Stimulated activated CD4-positive, alpha-beta T cell treated with anti-CD3 and anti-CD28 coated beads, Interleukin-4, amount 100 ng/mL, for 48 hours (primary cell): Measurements from ENCODE around the gene COL16A1.

ENCODE experiments used
- DNase-seq, 2 donors: peaks; one replicate each; pipeline ENCODE4 v3.0.0-alpha.2; 2020; ENCODE audit warnings: low read depth in 2 of 2

COL16A1 gene

DNA sequence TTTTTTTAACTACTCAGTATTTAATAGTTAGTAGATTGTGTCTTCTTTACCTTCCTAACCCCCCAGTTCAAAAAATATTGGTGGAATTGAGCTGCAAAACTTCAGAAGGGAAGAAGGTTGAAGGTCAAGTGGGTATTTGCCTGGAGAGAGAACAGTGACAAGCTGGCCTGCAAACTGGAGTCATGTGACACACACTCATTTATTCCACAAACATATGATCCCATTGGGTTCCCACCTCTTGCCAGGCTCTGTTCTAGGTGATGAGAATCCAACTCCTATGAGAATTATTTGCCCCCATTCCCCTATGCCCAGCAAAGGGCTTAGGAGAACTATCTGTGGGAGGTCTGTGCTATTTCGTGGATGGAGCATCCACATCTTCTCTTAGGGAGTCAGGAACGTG lies 55.6 kb downstream of the COL16A1 start:
- DNase-seq: no peak

DNA sequence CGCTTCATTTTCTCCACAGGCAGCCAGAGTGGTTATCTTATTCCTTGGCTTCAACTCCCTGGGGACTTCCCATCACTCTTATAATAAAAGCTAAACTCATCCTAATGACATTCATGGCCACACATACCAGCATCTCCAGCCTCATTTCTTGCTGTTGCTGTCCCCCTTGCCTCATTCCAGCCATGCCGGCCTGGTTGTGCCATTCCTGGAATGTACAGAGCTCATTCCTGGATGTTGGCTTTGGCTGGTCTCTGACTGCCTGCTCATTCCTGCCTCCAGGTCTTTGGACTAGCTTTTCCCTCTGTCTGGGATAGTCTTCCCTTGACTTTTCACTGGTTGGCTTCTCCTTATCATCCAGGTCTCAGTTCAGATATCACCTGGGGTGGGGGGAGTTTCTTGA lies 56.7 kb downstream of the COL16A1 start:
- DNase-seq: no peak

DNA sequence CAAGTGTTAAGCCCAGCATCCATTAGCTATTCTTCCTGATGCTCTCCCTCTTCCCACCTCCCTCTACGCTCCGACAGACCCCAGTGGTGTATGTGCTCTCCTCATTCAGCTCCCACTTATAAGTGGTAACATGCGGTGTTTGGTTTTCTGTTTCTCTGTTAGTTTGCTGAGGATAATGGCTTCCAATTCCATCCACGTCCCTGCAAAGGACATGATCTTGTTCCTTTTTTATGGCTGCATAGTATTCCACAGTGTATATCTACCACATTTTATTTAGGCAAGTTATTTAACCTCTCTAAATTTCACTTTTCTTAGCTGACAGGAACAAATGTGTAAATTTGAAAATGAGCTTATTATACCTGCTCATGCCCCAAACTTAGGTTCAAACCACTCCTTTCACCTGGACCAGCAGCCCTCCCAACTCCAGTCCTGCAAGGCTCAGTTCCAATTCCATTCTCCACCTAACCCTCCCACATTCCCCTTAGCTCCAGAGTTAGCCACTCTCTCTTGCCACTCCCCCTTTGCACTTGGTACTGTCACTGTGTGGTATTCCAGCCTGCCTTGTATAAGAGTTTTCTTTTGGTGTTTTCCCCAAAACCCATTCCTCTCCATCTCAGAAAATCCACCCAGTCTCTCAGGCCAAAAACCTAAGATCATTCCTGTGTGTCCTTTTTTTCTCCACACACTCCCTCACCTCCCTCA lies 57.4 kb downstream of the COL16A1 start:
- no peak for DNase-seq

DNA sequence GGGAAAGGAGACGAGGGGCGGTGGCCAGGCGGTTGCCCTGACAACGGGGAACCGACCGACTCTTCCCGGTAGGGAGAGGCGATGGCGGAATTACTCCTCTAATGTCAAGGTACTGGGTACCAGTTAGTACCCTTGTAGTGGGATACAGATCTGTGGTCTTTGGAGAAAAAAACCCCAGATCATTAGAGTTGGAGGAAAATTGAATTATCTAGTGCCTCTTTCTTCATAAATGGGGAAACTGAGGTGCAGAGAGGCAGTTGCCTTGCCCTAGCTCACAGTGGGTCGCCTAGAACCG lies 58.6 kb downstream of the COL16A1 start:
- DNase-seq: no peak

DNA sequence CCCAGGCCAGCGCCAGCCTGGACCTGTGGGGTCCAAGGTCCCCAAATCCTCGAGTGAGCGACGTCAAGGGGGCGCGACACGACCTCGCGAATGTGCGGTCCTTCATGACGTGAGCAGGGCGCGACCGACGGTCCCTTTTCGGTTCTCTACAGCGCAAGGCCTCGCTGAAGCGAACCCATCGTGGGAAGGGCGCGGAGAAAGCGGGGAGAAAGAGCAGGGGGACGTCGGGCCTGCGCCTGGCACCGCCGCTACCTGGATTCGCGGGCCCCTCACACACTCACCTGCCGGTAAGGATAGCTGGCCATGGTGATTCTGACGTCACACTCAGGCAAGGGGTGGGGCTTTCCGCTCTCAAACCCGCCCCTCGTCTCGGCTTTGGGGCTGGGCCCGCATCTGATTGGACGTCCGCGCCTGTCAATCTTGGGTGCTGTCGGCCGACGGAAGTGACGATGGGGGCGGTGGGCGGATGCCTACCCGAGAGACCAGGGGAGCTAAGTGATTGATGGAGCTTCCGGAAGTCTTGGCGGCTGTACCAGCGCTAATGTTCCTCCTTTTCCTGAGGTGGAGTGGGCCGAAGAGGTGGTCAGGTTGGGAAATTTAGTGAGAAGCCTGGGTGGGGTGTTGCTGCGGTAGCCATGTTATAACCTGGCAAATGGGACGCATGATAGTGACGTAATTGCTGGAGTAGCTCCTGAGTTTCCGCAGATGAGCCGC lies 59.1 kb downstream of the COL16A1 start, which contains the start of gene PEF1:
TSS of gene PEF1 (minus strand) at position 317 of the 714 bp plus-strand sequence. CDS start at position 305, 12 bp downstream.
- peak; percentile 99 for DNase-seq

DNA sequence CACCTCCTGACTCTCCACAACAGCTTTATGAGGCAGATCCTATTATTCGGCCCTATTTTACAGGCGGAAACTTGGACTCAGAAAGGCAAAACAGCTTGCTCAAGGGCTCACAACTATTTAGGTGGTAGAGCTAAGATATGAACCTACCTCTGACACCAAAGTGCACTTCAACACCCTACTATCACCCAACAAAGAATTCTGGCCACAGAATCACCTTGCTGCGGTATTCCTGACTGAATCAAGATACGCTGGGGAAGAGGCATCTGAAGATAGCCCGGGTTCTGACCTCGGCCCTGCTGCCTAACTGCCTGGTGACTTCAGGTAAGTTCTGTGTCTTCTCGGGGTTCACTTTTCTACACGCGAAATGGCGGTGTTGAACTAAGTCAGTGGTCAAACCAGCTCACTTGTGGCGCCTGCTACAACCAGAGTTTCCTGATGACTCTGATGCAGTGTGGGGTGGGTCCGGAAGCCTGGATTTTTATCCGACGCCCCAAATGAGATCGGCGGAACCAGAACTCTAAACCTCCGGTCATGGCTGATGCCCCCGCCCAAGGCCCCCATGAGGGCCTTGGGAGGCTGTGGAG lies 59.7 kb downstream of the COL16A1 start:
- DNase-seq: no peak

DNA sequence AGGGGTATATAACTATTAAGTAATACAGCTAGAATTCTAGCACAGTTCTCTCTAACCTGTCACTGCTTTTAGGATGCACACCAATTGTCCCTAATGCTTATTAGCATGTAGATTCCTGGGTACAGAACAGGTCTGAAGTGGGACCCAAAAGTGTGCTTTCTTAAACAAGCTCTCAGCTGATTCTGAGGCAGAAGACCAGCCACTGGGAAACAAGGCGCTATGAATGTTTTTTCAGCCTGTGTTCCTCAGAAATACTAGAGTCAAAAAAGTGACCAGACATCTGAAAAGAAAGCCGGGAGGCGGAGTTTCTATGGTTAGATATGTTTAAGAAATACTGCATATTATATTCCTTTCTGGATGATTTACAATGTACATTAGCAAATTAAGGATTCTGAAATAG lies 60.9 kb downstream of the COL16A1 start:
- no peak for DNase-seq

DNA sequence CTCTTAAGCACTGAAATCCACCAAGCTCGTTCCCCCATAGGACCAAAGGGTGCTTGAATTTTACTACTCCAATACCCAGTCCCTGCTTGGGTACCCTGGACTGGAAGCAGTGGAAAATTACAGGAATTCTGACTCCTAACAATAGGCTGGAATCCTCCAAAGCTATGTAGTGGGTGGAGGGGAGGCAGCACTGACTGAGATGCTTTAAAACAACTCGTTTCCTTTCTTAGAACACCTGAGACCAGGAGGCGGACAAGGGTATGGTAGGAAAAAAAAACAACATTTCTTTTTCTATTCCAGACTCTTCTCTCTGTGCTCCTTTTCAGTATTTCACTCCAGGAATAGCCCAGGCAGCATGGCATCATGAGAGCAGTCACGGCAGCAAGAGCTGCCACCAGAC lies 61.5 kb downstream of the COL16A1 start:
- DNase-seq: no peak

DNA sequence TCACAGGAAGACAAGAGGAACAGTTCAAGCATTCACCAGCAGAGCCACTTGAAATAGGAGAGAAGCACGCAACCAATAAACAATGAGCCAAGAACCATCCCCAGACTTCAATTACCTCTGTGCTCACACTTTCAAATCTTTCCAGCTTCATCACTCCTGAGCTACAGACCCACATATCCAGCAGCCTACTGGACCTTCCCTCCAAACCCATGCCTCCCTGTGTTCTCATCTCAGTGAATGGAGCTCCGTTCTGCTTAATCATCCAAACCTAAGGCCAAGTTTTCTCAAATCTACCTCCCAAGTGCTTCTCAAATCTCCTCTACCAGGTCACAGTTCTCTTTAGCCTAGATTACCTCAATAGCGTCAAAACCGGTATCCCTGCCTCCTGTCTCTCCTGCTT lies 62.9 kb downstream of the COL16A1 start:
- no peak for DNase-seq

DNA sequence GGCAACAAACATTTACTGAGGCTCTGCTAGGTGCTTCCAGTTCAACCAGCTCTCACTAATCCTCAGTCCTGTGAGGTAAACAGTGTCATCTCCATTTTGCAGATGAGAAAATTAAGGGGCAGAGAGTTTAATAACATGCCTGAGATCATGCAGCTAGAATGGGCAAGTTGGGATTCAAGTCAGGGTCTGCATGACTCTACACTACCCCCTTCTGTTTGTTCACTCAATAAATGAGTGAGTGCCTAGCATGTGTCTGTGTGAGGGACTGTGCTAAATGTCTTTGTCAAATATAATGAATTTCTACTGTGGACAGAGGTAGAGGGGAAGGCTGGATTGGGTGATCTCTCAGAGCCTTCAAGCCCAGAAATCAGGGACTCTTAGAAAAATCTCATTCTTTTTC lies 63.6 kb downstream of the COL16A1 start:
- DNase-seq: no peak

DNA sequence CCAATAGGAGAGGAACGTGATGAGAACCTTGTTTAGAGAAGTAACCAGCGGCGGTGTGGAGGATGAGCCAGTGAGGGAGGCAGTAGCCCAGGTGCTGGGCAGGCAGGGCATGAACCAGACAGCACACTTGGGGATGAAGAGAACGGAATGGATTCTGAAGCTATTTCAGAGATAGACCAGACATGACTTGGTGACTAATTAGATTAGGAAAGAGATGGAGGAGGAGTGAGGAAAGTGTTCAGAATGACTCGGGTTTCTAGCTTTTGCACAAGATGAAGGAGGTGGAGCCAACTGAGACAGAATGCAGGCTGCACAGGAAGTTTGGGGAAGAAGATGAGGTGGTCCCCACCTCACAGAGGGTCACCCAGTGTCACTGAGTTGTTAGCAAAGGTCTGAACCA lies 64.3 kb downstream of the COL16A1 start:
- no peak for DNase-seq

DNA sequence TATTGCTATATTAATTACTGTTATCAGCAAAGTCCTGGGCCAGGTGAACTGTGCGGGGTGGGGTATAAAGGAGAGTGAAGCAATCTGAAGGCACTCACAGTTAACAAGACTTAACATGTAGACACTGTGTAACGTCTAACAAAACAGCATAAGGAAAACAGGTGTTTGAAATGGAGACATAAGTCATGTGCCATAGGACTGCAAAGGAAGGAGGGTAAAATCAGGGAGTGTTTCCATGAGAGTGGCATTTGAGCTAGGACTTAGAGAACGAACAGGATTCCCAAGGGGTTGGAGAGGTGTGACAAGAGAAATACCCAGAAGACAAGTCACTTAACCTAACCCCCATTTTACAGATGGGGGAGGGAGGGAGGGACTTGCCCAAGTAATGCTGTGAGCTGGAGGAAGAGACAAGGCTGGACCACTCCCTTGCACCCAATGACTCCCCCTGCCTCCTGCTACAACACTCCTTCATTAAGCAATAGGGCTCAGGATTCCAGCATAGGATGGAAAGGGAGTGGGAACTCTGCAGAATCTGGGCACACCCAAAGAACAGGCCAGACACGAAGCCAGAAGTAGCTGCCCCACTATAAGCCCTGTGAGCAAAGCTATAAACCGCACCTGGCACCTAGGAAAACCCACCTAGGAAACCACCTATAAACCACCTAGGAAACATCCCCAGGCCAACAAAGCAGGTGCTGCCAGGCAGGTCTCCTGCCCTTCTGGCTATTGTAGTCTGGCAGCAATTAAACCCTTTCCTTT lies 65.7 kb downstream of the COL16A1 start:
- DNase-seq: no peak

DNA sequence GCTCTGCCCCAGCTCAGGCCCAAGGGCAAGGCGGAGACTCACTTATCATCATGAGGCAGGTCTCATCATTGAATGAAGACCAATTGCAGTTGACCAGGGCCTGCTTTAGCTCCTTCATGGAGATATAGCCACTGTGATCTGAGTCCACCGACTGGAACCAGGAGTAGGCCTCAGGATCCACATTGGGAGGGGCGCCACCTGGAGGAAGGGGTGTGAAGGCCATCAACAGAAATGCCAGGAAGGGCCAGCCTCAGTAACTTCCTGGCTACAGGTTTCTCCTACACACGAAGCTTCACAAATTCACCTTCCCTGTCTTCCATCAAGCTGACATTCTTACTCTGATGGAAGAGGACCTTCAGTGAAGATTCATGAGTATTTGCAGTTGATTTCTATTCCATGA lies 70.7 kb downstream of the COL16A1 start:
- DNase-seq: peak in 1 of 2 donors; percentile 34

DNA sequence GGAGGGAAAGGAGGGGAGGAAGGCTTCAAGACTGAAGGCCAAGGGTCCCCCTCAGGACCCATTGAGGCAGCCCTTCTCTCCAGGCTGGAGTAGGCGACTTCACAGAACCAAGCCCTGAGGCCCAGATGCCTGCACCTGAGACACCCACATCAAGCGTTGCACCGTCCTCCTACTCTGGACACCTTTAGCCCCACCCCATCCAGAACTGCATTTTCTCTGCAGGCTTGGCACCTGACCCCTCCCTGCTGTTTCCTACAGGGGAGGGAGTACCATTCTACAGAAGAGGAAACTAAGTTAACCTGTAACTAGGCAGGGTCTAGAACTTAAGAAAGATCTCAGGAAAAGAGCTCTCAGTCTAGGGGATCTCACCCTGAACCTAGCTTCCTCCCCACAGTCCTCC lies 71.2 kb downstream of the COL16A1 start:
- no peak for DNase-seq

DNA sequence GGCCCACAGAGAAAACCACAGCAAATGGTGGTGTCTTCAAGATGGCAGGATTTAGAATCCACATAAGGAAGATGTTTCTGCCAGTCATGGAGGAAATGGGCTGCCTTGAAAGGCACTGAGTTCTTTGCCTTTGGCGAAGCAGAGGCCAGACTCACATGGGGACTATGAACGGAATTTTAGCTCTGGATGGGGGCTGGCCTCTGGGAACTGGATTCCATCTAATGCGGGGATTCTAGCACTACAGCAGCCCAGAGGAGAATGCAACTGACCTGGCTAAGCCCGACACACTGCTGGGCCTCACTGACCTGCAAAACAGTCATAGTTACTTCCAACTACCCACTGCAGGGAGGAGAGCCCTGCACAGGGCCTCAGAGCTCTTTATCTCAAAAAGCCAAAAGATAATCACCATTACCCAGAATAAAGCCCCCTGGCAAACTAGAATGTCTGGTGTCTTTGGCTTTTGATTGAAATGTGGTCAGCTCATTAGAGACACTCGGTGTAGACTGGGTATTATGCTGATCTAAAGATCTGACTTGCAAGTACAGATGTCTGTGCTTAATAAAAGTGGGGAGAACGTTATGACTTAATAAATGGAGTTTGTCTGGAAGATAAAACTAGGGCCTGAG lies 74.8 kb downstream of the COL16A1 start:
- no peak for DNase-seq

DNA sequence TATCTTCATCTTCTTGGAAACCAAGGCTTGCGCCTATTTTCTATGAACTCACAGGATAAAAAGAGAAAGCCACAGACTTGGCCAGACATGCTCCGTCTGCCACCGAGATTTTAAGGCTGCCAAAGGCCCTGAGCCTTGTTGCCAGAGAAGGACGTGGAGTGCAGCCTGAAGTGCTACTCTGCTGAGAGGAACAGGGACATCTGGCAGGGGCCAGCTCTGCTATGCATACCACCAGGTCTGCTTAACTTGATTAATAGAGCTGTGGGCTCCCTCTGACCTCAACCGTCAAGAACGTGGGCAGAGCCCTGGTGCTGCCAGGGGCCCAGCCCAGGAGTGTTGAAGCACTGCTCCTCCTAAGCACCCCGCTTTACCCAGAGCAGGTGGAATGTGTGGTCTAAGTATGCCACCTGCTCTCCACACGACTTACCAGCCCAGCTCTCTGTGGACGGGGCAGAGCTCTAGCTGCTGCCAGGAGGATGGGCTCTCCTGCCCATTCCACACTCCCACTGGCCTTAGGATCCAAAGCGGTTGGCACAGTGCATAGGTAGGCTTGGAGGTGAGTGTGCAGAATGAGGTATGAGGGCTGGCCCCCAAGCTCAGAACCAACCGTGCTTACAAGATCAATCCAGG lies 75.8 kb downstream of the COL16A1 start:
- no peak for DNase-seq

DNA sequence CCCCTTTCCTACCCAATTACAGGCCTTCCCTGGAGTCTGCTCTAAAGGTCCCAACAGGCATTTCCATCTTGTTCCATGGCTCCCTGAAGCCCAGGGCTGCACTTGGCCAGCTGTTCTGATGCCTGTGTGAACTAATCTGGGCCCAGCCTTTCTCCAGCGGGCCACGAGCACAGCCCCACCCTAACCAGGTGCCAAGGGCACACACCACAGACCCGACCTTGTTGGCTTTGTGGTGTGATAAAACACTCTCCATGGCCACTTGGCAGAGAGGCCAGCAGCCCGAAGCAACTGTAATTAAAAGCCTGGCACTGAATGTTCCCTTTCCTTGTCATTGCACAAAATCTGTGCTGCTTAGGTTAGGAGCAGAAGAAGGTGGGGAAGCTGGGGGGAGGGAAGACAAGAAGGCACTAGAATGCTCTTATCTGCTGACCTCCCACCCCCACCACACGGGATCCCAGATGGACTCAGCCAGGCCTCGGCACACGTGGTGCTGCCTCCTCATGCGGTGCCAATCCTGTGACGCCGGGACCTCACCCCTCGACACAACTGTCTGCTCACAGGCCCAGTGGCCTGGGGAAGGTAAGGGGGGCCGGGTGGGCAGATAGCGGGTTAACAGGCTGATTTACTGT lies 76.4 kb downstream of the COL16A1 start:
- DNase-seq: no peak

DNA sequence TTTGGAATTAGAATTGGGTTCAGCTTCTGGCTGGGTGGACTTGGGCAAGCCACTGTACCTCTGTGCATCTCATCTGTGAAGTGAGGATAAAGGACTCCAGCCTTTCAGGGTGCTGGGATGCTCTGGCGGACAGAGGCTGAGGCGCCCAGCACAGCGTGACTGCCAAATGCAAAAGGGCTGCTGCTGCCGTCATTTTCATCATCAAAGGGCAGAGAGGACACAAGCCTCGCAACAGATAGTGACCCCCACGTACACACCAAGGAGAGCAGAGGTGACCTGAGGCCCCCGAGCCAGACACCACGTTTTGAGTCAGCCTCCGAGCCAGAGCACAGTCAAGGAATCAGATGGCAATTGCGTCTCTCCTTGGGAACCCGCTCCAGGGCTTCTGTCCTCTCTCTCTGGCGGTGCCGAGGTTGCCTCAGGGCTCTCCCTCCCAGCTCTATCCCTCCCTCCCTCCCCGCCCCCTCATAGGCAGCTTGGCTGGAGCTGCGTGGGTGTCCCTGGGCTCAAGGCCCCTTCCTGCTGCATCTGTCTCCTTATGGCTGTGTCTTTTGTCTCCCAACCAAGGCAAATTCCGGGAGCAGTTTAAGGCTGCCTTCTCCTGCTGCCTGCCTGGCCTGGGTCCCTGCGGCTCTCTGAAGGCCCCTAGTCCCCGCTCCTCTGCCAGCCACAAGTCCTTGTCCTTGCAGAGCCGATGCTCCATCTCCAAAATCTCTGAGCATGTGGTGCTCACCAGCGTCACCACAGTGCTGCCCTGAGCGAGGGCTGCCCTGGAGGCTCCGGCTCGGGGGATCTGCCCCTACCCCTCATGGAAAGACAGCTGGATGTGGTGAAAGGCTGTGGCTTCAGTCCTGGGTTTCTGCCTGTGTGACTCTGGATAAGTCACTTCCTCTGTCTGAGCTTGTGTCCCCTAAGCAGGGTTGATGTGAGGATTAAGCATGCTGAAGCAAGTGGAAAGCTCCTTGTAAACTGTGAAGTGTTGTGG lies 77.3 kb downstream of the COL16A1 start:
- no peak for DNase-seq

DNA sequence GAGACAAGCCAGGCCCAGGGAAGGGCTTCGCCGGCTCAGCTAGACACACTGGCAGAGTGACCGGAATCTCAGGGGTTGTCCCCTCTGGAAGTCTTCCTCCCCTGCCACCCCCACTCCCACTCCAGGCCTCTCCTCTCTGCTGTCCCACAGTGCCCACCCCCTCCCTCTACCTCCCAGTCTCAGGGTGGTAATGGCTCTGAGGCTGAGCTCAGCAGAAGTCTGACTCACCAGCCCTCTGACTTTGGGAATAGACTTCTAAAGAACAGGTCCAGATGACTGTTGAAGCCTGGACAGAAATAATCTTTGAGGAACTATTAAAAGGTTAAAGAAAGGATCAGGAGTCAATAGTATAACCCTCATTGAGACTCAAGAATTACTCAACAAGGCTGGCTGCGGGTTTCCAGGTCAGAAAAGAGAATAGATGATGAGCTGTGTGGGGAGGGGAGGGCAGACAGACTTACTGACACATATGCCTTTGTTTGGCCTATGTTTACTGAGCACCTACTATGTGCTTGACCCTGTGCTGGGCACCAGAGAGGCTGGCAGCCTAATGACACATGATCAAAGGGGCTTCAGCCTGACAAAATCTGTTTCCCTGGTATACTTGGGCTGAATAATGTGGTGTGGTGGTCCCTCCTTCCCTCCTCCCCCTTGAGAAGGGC lies 78.1 kb downstream of the COL16A1 start:
- DNase-seq: no peak
